ENCODE data around the gene ZNF787.

Gene ZNF787

DNA sequence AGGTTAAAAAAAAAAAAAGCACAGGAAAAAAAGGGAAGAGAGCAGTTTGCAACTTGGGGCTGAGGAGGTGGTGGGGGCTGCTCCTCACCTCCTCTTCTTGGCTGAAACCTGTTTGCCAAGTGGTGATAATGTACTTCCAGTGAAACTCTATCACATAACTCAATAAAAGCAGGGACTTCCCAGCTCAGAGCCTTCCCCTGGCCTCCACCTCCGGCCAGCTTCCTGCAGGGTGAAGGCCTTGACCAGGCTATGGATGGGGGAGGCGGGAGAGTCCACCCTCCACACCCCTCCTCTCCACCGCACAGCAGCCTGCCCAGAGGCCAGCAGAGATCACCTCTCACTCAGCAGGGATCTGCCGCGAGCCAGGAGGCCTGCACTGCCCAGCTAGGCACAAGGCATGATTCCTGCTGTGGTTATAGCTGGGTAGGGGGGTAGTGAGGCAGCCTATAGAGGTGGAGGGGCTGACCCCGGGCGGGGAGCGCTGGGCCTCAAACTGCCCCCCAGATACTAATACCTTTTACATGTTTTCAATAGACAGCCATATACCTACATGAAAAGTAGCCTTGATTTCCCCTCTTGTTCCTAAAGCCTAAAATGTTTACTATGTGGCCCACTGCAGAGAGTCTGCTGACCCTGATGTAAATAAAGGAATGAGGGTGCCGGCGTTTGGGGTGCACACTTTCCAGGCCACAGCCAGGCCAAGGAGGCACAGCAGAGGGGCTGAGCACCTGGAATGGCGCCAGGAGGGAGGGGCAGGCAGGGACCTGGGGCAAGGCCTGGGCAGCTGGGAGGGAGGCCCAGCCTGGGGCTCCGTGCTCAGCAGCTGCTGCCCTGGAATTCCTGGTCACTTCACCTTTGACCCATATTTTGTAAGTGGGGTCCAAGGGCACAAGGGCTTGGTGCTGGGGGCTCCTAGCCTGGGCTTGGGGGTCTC, 10.3 kb downstream of the ZNF787 start:
- ATAC-seq, result peak; percentile 83
- TF ChIP-seq ZFP3 (CRISPR knock-in tag; IDR thresholded peaks at IDR 0.05) (no peak), PATZ1 (CRISPR knock-in tag; IDR thresholded peaks at IDR 0.05; ENCODE audit: borderline replicate concordance) (no peak), ZC3H10 (CRISPR knock-in tag; IDR thresholded peaks at IDR 0.05) (no peak), BACH2 (CRISPR knock-in tag; IDR thresholded peaks at IDR 0.05; ENCODE audit: borderline replicate concordance) (no peak), SNAI2 (CRISPR knock-in tag; IDR thresholded peaks at IDR 0.05) (no peak), POU6F1 (CRISPR knock-in tag; IDR thresholded peaks at IDR 0.05; ENCODE audit: borderline replicate concordance, low read depth) (no peak), CREB5 (CRISPR knock-in tag; IDR thresholded peaks at IDR 0.05; ENCODE audit: low read depth) (no peak), TCF4 (CRISPR knock-in tag; IDR thresholded peaks at IDR 0.05; ENCODE audit: borderline replicate concordance) (no peak), ZNF70 (CRISPR knock-in tag; IDR thresholded peaks at IDR 0.05) (no peak), ZNF8 (CRISPR knock-in tag; IDR thresholded peaks at IDR 0.05) (no peak), GLIS3 (CRISPR knock-in tag; IDR thresholded peaks at IDR 0.05) (no peak)

DNA sequence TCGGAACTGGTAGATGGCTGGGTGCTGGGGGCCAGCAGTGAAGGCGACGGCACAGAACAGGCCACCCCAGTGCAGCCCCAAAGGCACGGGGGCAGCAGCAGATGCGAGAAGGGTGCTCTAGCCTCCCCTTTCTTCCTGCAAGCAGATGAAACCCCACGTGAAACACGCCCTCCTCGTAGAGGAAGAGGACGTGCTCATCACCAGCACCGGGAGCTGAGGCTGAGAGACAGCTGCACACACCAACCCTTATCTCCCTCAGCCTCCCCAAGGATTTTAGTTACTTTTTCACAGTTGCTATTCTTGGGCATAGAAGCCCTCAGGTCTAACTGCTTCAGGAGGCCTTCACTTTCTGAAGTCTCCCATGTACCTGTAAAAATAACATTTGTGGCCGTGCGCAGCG, 11.9 kb downstream of the ZNF787 start:
- ATAC-seq, result no peak
- TF ChIP-seq TCF4 (CRISPR knock-in tag; IDR thresholded peaks at IDR 0.05; ENCODE audit: borderline replicate concordance), result no peak
- no peak for TF ChIP-seq ISL1 (CRISPR knock-in tag; IDR thresholded peaks at IDR 0.05)
- TF ChIP-seq SNAI2 (CRISPR knock-in tag; IDR thresholded peaks at IDR 0.05), result no peak
- TF ChIP-seq ZNF565 (CRISPR knock-in tag; conservative IDR thresholded peaks at IDR 0.05; ENCODE audit: low read depth), result no peak
- TF ChIP-seq OSR1 (CRISPR knock-in tag; IDR thresholded peaks at IDR 0.05), result no peak
- TF ChIP-seq ZNF70 (CRISPR knock-in tag; IDR thresholded peaks at IDR 0.05), result no peak
- no peak for TF ChIP-seq ZNF8 (CRISPR knock-in tag; IDR thresholded peaks at IDR 0.05)
- TF ChIP-seq ZFP3 (CRISPR knock-in tag; IDR thresholded peaks at IDR 0.05), result no peak
- TF ChIP-seq BACH2 (CRISPR knock-in tag; IDR thresholded peaks at IDR 0.05; ENCODE audit: borderline replicate concordance), result no peak
- TF ChIP-seq CSDC2 (CRISPR knock-in tag; IDR thresholded peaks at IDR 0.05), result no peak
- TF ChIP-seq ARNTL (CRISPR knock-in tag; IDR thresholded peaks at IDR 0.05; ENCODE audit: borderline replicate concordance, low read depth), result no peak
- TF ChIP-seq ZC3H10 (CRISPR knock-in tag; IDR thresholded peaks at IDR 0.05), result no peak
- TF ChIP-seq CREB5 (CRISPR knock-in tag; IDR thresholded peaks at IDR 0.05; ENCODE audit: low read depth), result no peak
- TF ChIP-seq RARB (CRISPR knock-in tag; IDR thresholded peaks at IDR 0.05), result no peak

DNA sequence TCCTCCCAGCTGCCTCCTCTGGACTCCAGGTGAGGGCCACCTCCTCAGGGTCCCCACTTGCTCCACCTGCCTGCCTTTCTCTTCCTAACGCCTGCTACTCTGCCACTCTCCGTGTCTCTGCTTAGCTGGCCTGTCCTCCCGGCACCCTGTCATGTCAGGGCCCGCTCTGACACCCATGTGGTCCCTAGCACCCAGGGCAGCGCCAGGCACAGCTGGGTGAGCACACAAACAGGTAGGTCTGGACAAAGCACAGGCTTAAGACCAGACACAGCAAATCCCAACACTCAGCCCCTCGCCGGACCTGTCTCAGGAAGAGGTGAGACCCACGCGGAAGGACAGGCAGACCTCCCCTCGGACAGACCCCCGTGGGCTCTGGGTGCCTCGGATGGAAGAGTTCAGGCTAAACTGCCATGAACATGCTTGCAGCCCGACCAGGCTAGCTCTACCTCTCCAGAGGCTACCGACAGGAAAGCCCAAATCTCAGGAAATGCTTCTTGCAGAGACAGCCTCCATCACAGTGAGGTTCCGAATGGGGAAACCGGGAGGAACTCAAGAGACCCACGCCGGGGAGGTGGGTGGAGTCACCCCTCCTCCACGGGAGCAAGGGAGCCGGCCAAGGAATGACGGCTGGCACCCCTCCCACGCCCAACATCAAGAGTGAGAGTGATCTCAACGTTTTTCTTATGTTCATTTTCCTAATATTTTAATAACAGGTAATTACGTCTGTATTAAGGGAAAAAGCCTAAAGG, 12.5 kb downstream of the ZNF787 start:
- no peak for ATAC-seq
- TF ChIP-seq OSR1 (CRISPR knock-in tag; IDR thresholded peaks at IDR 0.05) (no peak), PPARA (CRISPR knock-in tag; IDR thresholded peaks at IDR 0.05; ENCODE audit: borderline replicate concordance) (no peak), TCF4 (CRISPR knock-in tag; IDR thresholded peaks at IDR 0.05; ENCODE audit: borderline replicate concordance) (no peak), TSHZ2 (CRISPR knock-in tag; IDR thresholded peaks at IDR 0.05) (no peak), ZNF565 (CRISPR knock-in tag; conservative IDR thresholded peaks at IDR 0.05; ENCODE audit: low read depth) (no peak), BACH2 (CRISPR knock-in tag; IDR thresholded peaks at IDR 0.05; ENCODE audit: borderline replicate concordance) (no peak), ZC3H10 (CRISPR knock-in tag; IDR thresholded peaks at IDR 0.05) (no peak), PATZ1 (CRISPR knock-in tag; IDR thresholded peaks at IDR 0.05; ENCODE audit: borderline replicate concordance) (no peak), ZFP3 (CRISPR knock-in tag; IDR thresholded peaks at IDR 0.05) (no peak)
- TF ChIP-seq, protein P1, sequence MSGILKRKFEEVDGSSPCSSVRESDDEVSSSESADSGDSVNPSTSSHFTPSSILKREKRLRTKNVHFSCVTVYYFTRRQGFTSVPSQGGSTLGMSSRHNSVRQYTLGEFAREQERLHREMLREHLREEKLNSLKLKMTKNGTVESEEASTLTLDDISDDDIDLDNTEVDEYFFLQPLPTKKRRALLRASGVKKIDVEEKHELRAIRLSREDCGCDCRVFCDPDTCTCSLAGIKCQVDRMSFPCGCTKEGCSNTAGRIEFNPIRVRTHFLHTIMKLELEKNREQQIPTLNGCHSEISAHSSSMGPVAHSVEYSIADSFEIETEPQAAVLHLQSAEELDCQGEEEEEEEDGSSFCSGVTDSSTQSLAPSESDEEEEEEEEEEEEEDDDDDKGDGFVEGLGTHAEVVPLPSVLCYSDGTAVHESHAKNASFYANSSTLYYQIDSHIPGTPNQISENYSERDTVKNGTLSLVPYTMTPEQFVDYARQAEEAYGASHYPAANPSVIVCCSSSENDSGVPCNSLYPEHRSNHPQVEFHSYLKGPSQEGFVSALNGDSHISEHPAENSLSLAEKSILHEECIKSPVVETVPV (CRISPR knock-in tag; IDR thresholded peaks at IDR 0.05), result no peak

All from SK-N-SH treated with all-trans-retinoic acid at 6 μM for 48 hours (cell line).